Measurements from ENCODE around the gene PWWP2B.

DNA sequence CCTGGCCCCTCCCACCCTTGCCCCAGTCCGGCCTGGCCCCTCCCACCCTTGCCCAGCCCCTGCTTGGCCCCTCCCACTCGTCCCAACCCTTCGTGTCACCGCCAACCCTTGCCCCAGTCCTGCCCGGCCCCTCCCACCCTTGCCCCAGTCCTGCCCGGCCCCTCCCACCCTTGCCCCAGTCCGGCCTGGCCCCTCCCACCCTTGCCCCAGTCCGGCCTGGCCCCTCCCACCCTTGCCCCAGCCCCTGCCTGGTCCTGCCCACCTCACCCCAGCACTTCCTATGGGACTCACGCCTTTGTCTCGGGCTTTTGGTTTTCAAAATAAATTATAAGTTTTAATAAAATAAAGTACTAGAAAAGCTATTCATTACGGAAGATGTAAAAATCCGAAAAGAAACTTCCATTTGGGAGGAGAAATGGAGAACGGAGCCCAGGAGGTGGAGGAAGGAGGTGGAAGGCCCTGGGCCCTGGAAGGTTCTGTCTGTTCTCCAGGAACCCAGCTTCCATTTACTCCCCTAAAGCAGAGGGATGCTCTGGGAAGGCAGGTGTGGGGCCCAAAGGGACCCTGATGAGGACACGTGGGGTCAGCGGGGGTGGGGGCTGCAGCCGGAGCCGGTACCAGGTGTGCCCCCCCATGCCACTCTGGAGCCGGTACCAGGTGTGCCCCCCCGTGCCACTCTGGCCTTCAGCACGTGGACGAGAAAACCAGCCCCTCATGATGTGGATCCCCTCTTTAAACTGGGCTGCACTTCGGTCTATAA lies 52.2 kb downstream of the PWWP2B start:
- TF ChIP-seq, protein P1, sequence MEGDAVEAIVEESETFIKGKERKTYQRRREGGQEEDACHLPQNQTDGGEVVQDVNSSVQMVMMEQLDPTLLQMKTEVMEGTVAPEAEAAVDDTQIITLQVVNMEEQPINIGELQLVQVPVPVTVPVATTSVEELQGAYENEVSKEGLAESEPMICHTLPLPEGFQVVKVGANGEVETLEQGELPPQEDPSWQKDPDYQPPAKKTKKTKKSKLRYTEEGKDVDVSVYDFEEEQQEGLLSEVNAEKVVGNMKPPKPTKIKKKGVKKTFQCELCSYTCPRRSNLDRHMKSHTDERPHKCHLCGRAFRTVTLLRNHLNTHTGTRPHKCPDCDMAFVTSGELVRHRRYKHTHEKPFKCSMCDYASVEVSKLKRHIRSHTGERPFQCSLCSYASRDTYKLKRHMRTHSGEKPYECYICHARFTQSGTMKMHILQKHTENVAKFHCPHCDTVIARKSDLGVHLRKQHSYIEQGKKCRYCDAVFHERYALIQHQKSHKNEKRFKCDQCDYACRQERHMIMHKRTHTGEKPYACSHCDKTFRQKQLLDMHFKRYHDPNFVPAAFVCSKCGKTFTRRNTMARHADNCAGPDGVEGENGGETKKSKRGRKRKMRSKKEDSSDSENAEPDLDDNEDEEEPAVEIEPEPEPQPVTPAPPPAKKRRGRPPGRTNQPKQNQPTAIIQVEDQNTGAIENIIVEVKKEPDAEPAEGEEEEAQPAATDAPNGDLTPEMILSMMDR (IDR thresholded peaks at IDR 0.05): no peak
- no peak for TF ChIP-seq POLR2A (IDR thresholded peaks at IDR 0.05)
